Measurements from ENCODE around the gene DAPL1. TPM values are rescaled to one million over a fixed set of nuclear protein-coding genes. Genes with fewer than 3 reads are reported as not detected.

DAPL1 gene
- total RNA-seq, 1 donor from 2014 or later: not detected

DNA sequence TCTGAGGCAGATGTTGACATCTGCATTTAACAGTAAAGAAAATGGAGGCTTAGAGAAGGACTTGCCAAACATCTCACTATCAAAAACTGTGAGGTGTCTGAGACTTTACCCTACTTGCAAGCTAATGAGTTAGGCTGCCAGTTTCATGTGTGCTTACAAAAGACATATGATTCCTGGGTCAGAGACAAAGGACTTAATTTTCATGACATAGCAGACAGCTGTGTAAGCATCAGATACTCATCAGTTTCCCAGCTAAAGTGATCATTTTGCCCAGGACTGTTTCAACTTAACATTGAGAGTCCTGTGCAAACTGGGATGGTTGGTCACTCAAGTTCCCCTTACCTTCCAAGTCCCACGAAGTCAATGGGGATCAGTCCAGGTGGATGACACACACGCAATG, 18.9 kb upstream of the DAPL1 start:
- H3K27ac ChIP-seq (ENCODE audit: low read depth, low read length): no peak overlapping the region

DNA sequence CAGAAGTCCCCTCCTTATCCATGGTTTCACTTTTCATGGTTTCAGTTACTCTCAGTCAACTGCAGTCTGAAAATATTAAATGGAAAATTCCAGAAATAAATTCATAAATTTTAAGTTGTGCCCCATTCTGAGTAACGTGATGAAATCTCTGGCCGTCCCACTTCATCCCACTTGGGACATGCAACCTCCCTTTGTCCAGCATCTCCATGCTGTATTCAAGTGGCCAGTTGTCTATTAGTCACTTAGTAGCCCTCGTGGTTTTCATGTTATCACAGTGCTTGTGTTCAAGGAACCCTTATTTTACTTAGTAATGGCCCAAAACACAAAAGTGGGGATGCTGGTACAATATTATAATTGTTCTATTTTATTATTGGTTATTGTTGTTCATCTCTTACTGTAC, 18.0 kb upstream of the DAPL1 start:
- no peaks in the 10 kb centered on the region for H3K9me3 ChIP-seq (ENCODE audit: control insufficient read depth in 3 of 3, low read length in 3 of 3)
- no peaks in the 10 kb centered on the region for H3K27me3 ChIP-seq (ENCODE audit: control insufficient read depth in 3 of 3, insufficient read depth in 3 of 3, low read length in 3 of 3)
- no peak overlapping the region for H3K27ac ChIP-seq (ENCODE audit: low read depth, low read length)
- H3K9ac ChIP-seq (ENCODE audit: low read depth in 1 of 3, low read length in 3 of 3): no peak overlapping the region
- H3K4me1 ChIP-seq (ENCODE audit: control insufficient read depth in 3 of 3, insufficient read depth in 3 of 3, low read length in 3 of 3): peaks cover 3 to 8% (median 7%) of the 10 kb centered on the region in 3 donors
- no peaks in the 10 kb centered on the region for H3K36me3 ChIP-seq (ENCODE audit: control insufficient read depth in 3 of 3, insufficient read depth in 3 of 3, low read length in 3 of 3)
- no peak overlapping the region for H3K4me3 ChIP-seq (ENCODE audit: low read length in 3 of 3)

More for the DNA sequence above, 18.9 kb upstream of the DAPL1 start:
- no peaks in the 10 kb centered on the region for H3K27me3 ChIP-seq (ENCODE audit: control insufficient read depth in 3 of 3, insufficient read depth in 3 of 3, low read length in 3 of 3)
- no peak overlapping the region for H3K9ac ChIP-seq (ENCODE audit: low read depth in 1 of 3, low read length in 3 of 3)
- H3K4me3 ChIP-seq (ENCODE audit: low read length in 3 of 3): no peak overlapping the region
- no peaks in the 10 kb centered on the region for H3K36me3 ChIP-seq (ENCODE audit: control insufficient read depth in 3 of 3, insufficient read depth in 3 of 3, low read length in 3 of 3)
- H3K9me3 ChIP-seq (ENCODE audit: control insufficient read depth in 3 of 3, low read length in 3 of 3): no peaks in the 10 kb centered on the region
- peaks cover 3 to 8% (median 7%) of the 10 kb centered on the region in 3 donors for H3K4me1 ChIP-seq (ENCODE audit: control insufficient read depth in 3 of 3, insufficient read depth in 3 of 3, low read length in 3 of 3)

DNA sequence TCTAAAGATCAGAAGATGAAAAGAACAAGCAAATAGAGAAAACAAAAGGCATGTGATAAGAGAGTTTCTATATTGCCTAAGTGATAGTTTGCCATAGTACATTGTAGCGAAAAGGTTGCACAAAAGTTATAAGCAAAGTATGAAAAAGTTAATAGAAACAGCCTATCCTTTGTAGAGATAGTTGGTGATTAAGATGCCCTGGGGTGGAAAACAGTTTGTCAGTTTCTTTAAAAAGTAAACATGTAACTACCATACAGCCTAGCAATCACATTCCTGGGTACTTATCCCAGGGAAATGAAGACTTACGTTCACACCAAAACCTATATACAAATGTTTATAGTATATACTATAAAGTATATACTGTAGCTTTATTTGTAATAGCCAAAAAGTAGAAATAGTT, 16.9 kb upstream of the DAPL1 start:
- Histone ChIP-seq H3K9me3 (ENCODE audit: control insufficient read depth in 3 of 3, low read length in 3 of 3) (no peaks in the 10 kb centered on the region), H3K4me3 (ENCODE audit: low read length in 3 of 3) (no peak overlapping the region), H3K9ac (ENCODE audit: low read depth in 1 of 3, low read length in 3 of 3) (no peak overlapping the region), H3K27me3 (ENCODE audit: control insufficient read depth in 3 of 3, insufficient read depth in 3 of 3, low read length in 3 of 3) (no peaks in the 10 kb centered on the region), H3K36me3 (ENCODE audit: control insufficient read depth in 3 of 3, insufficient read depth in 3 of 3, low read length in 3 of 3) (no peaks in the 10 kb centered on the region), H3K27ac (ENCODE audit: low read depth, low read length) (no peak overlapping the region), H3K4me1 (ENCODE audit: control insufficient read depth in 3 of 3, insufficient read depth in 3 of 3, low read length in 3 of 3) (peaks cover 0 to 1% (median under 1%) of the 10 kb centered on the region in 3 donors)

DNA sequence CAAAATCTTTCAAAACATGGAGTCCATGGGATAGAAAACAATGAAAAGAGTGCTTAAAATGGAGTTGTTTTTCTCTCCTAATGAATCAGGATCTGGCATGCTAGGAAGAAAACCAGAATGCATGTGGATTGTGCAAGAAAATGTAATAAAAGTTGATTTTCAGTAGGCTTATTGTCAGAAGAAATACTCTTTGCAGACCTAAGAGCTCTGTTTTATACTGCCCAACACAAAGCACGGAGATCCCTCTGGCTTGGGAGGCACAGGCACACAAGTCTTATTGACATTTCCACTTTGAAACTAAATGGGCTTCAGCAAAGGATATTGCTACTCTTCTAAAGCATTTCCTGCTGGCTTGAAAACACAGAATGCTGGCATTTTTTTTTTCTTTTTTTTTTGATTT, 15.5 kb upstream of the DAPL1 start:
- no peak overlapping the region for H3K4me3 ChIP-seq (ENCODE audit: low read length in 3 of 3)
- H3K9ac ChIP-seq (ENCODE audit: low read depth in 1 of 3, low read length in 3 of 3): no peak overlapping the region
- H3K27me3 ChIP-seq (ENCODE audit: control insufficient read depth in 3 of 3, insufficient read depth in 3 of 3, low read length in 3 of 3): no peaks in the 10 kb centered on the region
- no peaks in the 10 kb centered on the region for H3K36me3 ChIP-seq (ENCODE audit: control insufficient read depth in 3 of 3, insufficient read depth in 3 of 3, low read length in 3 of 3)
- H3K9me3 ChIP-seq (ENCODE audit: control insufficient read depth in 3 of 3, low read length in 3 of 3): no peaks in the 10 kb centered on the region
- H3K27ac ChIP-seq (ENCODE audit: low read depth, low read length): no peak overlapping the region
- no peaks in the 10 kb centered on the region for H3K4me1 ChIP-seq (ENCODE audit: control insufficient read depth in 3 of 3, insufficient read depth in 3 of 3, low read length in 3 of 3)

DNA sequence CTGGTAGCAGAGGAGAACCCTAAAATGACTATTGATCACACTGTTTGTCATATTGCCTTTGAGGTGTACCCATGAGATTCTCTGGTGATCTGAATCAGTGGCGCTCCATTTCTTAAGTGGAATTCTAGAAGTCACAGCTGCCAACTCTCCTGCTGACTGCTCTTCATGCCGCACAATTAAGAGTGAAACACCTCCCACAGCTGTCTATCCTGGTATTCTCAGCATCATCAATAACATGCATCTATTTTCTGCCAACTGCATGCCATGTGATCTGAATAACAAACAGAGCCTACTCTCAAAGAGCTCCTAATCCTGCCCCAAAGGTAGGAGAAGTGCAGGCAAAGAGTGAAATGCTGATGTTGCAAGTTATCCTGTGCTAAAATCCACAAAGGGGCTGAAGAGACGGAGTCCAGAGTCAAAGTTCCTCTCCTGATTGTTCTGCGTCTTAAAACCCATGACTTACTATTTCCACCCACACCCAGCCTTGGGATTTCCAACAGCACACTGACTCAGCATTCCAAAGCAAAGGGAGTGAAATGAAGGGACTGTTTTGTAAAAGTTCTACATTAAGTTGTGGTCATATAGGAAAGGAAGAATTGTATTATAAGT, 13.7 kb upstream of the DAPL1 start:
- no peak overlapping the region for H3K9ac ChIP-seq (ENCODE audit: low read depth in 1 of 3, low read length in 3 of 3)
- no peaks in the 10 kb centered on the region for H3K27me3 ChIP-seq (ENCODE audit: control insufficient read depth in 3 of 3, insufficient read depth in 3 of 3, low read length in 3 of 3)
- H3K27ac ChIP-seq (ENCODE audit: low read depth, low read length): no peak overlapping the region
- no peaks in the 10 kb centered on the region for H3K9me3 ChIP-seq (ENCODE audit: control insufficient read depth in 3 of 3, low read length in 3 of 3)
- no peaks in the 10 kb centered on the region for H3K4me1 ChIP-seq (ENCODE audit: control insufficient read depth in 3 of 3, insufficient read depth in 3 of 3, low read length in 3 of 3)
- H3K4me3 ChIP-seq (ENCODE audit: low read length in 3 of 3): no peak overlapping the region
- no peaks in the 10 kb centered on the region for H3K36me3 ChIP-seq (ENCODE audit: control insufficient read depth in 3 of 3, insufficient read depth in 3 of 3, low read length in 3 of 3)

DNA sequence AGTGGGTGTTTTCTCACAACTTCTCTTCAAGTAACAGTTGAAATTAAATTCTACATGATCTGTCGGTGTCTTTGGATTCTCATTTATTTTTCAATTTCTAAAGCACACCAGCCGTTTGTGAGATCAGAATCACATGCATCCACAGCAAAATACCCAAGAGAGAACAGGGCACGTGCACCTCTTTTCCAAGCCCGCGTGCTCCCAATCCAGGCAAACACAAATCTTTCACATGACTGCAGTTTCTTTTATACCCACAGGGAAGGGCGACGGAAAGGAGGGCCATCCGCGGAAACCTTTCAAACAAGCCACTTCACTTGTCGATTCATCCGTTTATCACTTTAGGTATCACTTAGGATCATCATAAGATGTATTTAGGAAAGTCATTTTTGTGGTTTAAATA, 13.0 kb upstream of the DAPL1 start:
- H3K27me3 ChIP-seq (ENCODE audit: control insufficient read depth in 3 of 3, insufficient read depth in 3 of 3, low read length in 3 of 3): no peaks in the 10 kb centered on the region
- H3K27ac ChIP-seq (ENCODE audit: low read depth, low read length): no peak overlapping the region
- no peaks in the 10 kb centered on the region for H3K36me3 ChIP-seq (ENCODE audit: control insufficient read depth in 3 of 3, insufficient read depth in 3 of 3, low read length in 3 of 3)
- no peak overlapping the region for H3K9ac ChIP-seq (ENCODE audit: low read depth in 1 of 3, low read length in 3 of 3)
- peaks cover 0 to 1% (median 0%) of the 10 kb centered on the region in 3 donors for H3K9me3 ChIP-seq (ENCODE audit: control insufficient read depth in 3 of 3, low read length in 3 of 3)
- H3K4me1 ChIP-seq (ENCODE audit: control insufficient read depth in 3 of 3, insufficient read depth in 3 of 3, low read length in 3 of 3): no peaks in the 10 kb centered on the region
- no peak overlapping the region for H3K4me3 ChIP-seq (ENCODE audit: low read length in 3 of 3)

DNA sequence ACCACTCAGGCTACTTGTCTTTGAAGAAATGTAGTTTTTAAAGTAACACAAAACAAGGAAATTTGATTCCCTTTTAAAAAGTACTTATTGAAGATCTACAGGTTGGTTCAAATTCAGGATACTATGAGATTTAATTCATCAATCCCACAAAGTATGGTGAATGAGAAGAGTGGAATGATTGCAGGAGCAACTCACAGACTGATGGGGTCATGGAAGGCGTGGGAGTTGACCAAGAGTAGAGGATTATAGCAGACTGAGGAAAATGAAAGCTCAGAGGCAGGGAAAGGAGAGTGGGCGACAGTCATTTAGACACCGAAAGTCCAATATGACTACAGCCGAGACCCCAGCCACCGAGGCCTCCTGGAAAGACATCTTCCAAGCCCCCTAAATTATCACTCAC, 12.5 kb upstream of the DAPL1 start:
- Histone ChIP-seq H3K9ac (ENCODE audit: low read depth in 1 of 3, low read length in 3 of 3) (no peak overlapping the region), H3K9me3 (ENCODE audit: control insufficient read depth in 3 of 3, low read length in 3 of 3) (peaks cover 0 to 2% (median 0%) of the 10 kb centered on the region in 3 donors)

DNA sequence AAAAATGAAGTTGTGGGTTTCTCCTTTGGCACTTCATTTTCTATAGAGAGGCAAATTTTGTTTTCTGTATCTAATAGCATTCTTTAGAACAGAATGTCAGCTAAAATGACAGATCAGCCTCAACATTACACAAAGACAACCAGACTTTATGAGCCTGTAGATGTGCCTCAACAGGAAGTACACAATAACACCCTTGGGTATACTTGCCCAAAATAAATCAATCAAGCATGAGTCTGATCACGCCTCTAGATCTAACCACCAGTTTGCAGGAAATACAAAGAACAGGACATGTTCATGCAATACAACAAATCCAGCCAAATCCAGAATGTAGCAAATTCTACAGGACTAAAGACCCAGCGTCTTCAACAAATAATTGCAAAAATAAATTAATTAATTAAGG, 11.2 kb upstream of the DAPL1 start:
- peaks cover 0 to 2% (median 0%) of the 10 kb centered on the region in 3 donors for H3K9me3 ChIP-seq (ENCODE audit: control insufficient read depth in 3 of 3, low read length in 3 of 3)
- H3K27me3 ChIP-seq (ENCODE audit: control insufficient read depth in 3 of 3, insufficient read depth in 3 of 3, low read length in 3 of 3): no peaks in the 10 kb centered on the region
- H3K9ac ChIP-seq (ENCODE audit: low read depth in 1 of 3, low read length in 3 of 3): no peak overlapping the region
- H3K27ac ChIP-seq (ENCODE audit: low read depth, low read length): no peak overlapping the region
- H3K36me3 ChIP-seq (ENCODE audit: control insufficient read depth in 3 of 3, insufficient read depth in 3 of 3, low read length in 3 of 3): no peaks in the 10 kb centered on the region
- no peaks in the 10 kb centered on the region for H3K4me1 ChIP-seq (ENCODE audit: control insufficient read depth in 3 of 3, insufficient read depth in 3 of 3, low read length in 3 of 3)
- H3K4me3 ChIP-seq (ENCODE audit: low read length in 3 of 3): no peak overlapping the region

More for the DNA sequence above, 12.5 kb upstream of the DAPL1 start:
- no peaks in the 10 kb centered on the region for H3K27me3 ChIP-seq (ENCODE audit: control insufficient read depth in 3 of 3, insufficient read depth in 3 of 3, low read length in 3 of 3)
- H3K4me3 ChIP-seq (ENCODE audit: low read length in 3 of 3): no peak overlapping the region
- H3K36me3 ChIP-seq (ENCODE audit: control insufficient read depth in 3 of 3, insufficient read depth in 3 of 3, low read length in 3 of 3): no peaks in the 10 kb centered on the region
- no peak overlapping the region for H3K27ac ChIP-seq (ENCODE audit: low read depth, low read length)
- no peaks in the 10 kb centered on the region for H3K4me1 ChIP-seq (ENCODE audit: control insufficient read depth in 3 of 3, insufficient read depth in 3 of 3, low read length in 3 of 3)

DNA sequence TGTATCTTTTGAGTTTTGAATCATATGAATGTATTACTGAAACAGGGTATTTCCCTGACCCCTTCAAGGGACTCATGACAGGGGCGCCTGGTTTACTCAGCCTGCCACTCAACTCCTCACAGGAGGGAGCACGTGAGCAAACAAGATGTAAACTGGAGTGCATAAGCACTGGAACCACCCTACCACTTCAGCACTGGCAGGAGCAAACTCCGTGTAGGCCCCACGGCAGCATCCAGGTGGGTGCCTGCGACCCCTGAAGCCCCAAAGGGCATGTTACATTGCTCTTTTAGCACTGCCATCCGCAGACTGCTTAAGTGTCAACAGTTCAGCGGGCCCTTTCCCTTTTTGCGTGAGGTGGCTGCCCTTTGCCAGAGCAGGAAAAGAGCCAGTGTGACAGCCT, 8.2 kb upstream of the DAPL1 start:
- H3K27me3 ChIP-seq (ENCODE audit: control insufficient read depth in 3 of 3, insufficient read depth in 3 of 3, low read length in 3 of 3): no peaks in the 10 kb centered on the region
- H3K4me3 ChIP-seq (ENCODE audit: low read length in 3 of 3): no peak overlapping the region
- no peak overlapping the region for H3K9ac ChIP-seq (ENCODE audit: low read depth in 1 of 3, low read length in 3 of 3)
- H3K4me1 ChIP-seq (ENCODE audit: control insufficient read depth in 3 of 3, insufficient read depth in 3 of 3, low read length in 3 of 3): no peaks in the 10 kb centered on the region
- no peaks in the 10 kb centered on the region for H3K36me3 ChIP-seq (ENCODE audit: control insufficient read depth in 3 of 3, insufficient read depth in 3 of 3, low read length in 3 of 3)
- H3K27ac ChIP-seq (ENCODE audit: low read depth, low read length): no peak overlapping the region
- H3K9me3 ChIP-seq (ENCODE audit: control insufficient read depth in 3 of 3, low read length in 3 of 3): peaks cover 0 to 2% (median 0%) of the 10 kb centered on the region in 3 donors

DNA sequence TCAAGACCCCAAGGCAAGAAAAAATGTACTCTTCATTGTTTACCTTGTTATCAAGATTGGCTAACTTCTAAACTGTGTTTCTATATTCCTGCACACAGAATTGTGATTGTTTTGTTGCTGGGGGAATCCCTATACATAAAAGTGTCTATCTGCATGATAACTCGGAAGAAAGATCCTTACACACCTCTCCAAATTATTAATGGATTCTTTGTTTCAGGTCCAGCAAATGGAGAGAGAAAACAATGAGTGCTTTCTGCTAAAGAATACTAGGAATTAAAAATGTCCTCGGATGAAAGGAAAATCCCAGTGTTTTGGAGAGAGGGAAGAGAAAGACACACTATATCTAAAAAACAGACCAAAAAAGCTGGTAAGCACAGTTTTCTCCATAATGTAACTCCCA, 6.2 kb upstream of the DAPL1 start:
- Histone ChIP-seq H3K9ac (ENCODE audit: low read depth in 1 of 3, low read length in 3 of 3) (no peak overlapping the region), H3K9me3 (ENCODE audit: control insufficient read depth in 3 of 3, low read length in 3 of 3) (peaks cover 0 to 2% (median 0%) of the 10 kb centered on the region in 3 donors), H3K27ac (ENCODE audit: low read depth, low read length) (no peak overlapping the region), H3K27me3 (ENCODE audit: control insufficient read depth in 3 of 3, insufficient read depth in 3 of 3, low read length in 3 of 3) (no peaks in the 10 kb centered on the region), H3K4me3 (ENCODE audit: low read length in 3 of 3) (no peak overlapping the region), H3K36me3 (ENCODE audit: control insufficient read depth in 3 of 3, insufficient read depth in 3 of 3, low read length in 3 of 3) (no peaks in the 10 kb centered on the region), H3K4me1 (ENCODE audit: control insufficient read depth in 3 of 3, insufficient read depth in 3 of 3, low read length in 3 of 3) (no peaks in the 10 kb centered on the region)

Data from skeletal muscle tissue (tissue), 4 donors.